ENCODE results near the gene ARPC2.
"Not testable (repeated sequence)": the region's sequence is repeated elsewhere in the genome, so short reads cannot be mapped to it uniquely, and the experiment has no call there.

ARPC2 gene

DNA sequence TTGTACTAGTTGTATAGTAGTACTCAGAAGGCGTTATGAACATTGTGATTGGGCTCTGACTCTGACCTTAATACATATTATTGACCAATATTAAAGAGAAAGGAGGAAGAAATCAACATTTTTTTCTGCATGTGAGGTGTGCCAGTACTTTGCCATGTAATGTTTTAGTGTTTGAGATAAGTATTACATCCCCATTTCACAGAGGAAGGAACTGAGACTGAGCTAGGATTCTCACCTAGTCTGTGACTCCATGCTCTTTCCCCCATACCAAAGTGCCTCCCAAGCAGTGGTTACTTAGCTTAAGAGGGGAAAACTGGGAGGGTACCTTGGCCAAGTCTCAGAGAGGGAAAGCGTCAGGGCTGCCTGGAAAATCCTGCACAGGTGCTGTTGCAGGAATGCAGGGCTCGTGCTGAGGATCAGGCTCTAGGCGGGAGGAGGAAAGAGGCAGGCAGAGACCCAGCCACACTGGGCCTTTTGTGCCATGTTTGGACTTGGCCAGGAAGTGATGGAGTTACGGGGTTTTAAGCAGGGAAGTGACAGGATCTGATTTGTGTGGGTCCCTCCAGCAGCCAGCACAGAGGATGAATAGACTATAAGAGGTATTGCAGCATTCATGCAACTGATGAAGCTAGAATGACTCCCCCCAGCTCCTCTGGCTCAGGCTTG lies 55.0 kb downstream of the ARPC2 start:
- DNase-seq, result no peak

DNA sequence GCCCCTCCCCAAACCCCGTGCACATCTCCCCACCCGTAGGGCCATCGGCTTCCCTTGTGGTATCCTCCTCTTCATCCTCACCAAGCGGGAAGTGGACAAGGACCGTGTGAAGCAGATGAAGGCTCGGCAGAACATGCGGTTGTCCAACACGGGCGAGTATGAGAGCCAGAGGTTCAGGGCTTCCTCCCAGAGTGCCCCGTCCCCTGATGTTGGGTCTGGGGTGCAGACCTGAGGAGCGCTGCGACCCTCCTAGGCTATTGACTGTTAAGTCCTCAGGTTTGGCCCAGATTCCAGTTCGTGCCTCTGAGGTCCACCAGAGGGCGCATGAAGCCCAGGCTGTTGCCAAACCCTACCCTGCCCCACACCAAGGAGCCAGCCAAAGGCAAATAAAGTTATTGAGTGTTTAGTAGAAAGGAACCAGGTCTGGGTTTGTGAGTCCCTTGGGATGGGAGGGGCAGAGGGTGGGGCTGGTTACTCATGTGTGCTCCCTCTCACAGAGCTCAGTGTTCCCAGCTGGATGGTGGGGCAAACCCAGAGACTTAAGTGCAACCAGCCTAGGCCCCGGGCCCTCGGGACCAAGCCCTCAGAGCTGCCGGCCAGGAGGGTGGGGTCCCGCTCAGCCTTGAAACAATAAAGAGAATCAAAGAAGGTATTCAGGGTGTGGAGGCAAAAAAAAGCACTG lies 55.7 kb downstream of the ARPC2 start:
- DNase-seq, result peak; percentile 57

GRCh38 chr2:218273214-218273907 lies 56.4 kb downstream of the ARPC2 start:
- DNase-seq, result not testable (repeated sequence)

DNA sequence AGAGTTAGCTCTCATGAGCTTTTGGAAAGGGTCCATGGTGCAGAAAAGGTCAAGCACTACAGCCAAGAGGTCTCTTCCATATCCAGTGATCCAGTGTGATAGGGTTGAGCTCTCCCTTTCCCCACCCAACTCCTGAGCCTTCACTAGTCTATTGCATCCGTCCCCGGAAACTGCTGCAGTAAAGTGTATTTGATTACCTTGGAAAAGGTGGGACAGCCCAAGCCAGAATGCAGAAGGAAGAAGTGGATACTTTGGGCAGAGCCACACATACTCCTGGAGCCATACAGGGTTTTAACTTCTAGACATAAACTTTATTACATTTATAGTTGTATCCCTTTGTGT lies 56.9 kb downstream of the ARPC2 start:
- no peak for DNase-seq

- no peak for DNase-seq
Observed at GRCh38 chr2:218274586-218274985, 57.6 kb downstream of the ARPC2 start.

GRCh38 chr2:218275371-218276072 lies 58.5 kb downstream of the ARPC2 start:
- DNase-seq, result no peak

DNA sequence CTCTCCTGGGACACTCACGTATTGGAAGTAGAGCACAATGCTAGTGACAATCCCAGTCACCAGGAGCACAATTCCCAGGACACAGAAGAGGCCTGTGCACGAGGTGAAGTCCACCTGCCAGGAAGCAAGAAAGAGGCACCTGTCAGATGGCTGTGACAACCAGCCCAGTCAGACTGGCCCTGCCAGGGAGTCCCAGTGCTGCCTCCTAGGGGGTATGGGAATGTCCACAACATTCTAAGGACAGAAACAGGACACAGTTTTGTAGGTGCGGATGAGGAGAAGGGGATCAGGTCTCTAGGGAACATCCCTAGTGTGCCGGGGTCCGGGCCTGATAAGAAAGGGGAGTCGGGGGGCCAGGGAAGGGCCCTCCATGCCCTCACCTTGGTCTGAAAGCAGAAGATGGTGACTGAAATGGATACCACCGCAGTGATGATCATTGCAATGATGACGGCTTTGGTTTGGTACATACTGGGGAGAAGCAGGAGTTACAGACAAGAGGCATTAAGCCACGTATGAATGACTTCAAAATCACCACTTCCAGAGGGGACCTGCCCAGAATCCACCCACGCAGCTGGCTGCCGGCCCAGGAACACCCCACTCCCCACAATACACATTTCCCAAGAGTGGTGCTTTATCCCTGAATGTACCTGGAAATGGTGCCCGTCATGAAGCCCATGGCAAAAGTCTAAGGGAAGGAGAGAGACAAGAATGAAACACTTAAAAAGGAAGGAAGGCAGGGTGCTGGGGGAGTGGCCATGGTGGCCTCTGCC lies 60.2 kb downstream of the ARPC2 start:
- no peak for DNase-seq

- no peak for DNase-seq
Observed at GRCh38 chr2:218277921-218278320, 60.9 kb downstream of the ARPC2 start.

DNA sequence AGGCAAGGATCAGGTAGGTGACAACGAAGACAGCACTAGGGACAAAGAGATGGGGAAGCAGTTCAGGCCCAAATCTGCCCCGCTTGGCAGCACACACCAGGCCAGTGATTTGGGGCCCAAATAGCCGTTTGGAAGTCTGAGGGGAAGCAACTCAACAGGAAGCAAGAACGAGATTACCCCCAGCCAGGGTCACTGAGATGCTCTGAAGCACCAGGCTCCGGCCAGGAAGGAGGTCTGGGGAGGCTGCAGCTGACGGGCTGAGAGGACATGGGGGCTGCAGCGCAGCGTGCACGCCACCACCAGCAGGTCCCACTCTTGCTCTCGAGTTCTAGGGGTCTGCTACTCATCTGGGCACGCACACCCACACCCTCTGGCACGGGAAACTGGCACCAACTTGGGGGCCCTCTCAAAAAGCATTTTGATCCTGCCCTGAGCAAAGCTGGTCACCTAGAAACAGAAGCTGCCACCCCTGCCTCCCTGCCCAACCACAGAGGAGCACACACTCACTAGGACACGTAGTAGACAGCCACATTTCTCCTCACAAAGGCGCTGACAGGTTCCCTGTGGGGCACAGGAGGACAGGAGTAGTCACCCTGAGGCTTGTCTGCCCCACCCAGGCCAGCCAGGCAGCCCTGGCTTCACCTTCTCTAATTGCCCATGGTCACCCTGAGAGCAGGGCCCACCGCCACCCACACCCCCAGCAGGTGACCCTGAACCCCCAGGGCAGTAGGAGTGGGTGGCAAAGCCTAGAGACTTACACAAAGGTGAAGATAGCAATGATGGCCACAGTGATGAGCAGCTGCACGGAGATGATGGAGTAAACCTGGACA lies 61.8 kb downstream of the ARPC2 start:
- no peak for DNase-seq

- DNase-seq, result no peak
Observed at GRCh38 chr2:218280260-218280870, 63.4 kb downstream of the ARPC2 start.

- no peak for DNase-seq
Observed at GRCh38 chr2:218281449-218281848, 64.5 kb downstream of the ARPC2 start.

- no peak for DNase-seq
Observed at GRCh38 chr2:218282173-218282991, 65.4 kb downstream of the ARPC2 start.

GRCh38 chr2:218284106-218284811 lies 67.3 kb downstream of the ARPC2 start:
- DNase-seq, result no peak

GRCh38 chr2:218285604-218286003 lies 68.6 kb downstream of the ARPC2 start:
- DNase-seq, result no peak

DNA sequence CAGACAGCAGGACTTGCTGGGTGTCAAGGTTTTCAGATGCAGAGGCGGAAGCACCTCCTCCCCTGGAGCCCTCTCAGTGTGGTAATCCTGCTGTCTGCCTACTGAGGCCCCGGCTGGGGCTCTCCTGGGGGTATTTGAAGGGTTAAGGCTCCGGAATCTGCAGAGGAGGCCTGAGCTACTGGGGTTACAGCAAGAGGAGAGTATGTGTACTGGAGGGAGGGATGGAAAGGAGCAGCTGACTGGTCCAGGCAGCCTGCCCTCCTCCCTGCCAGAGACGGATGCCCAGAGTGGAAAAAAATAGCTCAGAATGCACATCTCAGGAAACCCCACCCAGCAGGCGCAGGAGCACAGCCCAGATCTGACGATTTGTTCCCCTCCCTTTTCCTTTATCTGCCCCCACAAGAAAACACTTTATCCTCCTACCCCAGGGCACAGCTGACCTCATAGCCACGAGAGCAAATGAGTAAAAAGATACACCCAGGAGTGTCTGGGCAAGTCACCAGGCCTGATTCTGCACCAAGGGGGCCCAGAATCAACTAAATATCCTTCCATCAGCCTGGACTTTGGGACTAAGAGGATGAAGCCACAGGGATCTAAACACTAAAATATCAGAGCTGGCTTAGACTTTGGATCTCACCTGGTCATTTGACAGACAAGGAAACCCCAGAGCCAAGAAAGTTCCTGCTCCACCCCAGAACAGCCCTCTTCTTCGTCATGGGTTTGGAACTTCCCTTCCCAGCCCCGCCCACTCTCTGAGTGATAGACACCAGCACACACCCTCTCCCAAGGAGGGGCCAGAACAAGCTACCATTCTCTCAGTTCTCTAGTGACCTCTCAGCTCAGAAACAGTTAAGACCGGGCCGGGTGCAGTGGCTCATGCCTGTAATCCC lies 69.8 kb downstream of the ARPC2 start:
- peak; percentile 62 for DNase-seq

GRCh38 chr2:218289639-218290315 lies 72.8 kb downstream of the ARPC2 start:
- no peak for DNase-seq

GRCh38 chr2:218290316-218291261 lies 73.6 kb downstream of the ARPC2 start:
- DNase-seq, result no peak
